GM12865 (cell line): ENCODE data around the gene UBAP1L.

ENCODE experiments used
- DNase-seq: peaks from one replicate; pipeline ENCODE4 v3.0.0; 2010; ENCODE audit warnings: low read depth
- H3K4me3 ChIP-seq: 2 replicates; pipeline ENCODE4 v1.5.1; 2011; ENCODE audit warnings: mild to moderate bottlenecking, low read depth, low read length, control low read depth
- CTCF ChIP-seq: IDR thresholded peaks from 2 replicates; pipeline ENCODE4 v1.5.1; 2011; ENCODE audit warnings: low read length, control low read depth, low read depth, inconsistent platforms; ENCODE audit not compliant: insufficient read depth; ENCODE audit errors: missing control alignments

Gene UBAP1L

GRCh38 chr15:65072617-65073016 is 42.4 kb downstream of the UBAP1L start:
- no peak for DNase-seq
- no peak for TF ChIP-seq CTCF
- H3K4me3 ChIP-seq, result no peak overlapping the region

GRCh38 chr15:65072027-65072426 is 43.0 kb downstream of the UBAP1L start:
- DNase-seq, result no peak
- TF ChIP-seq CTCF, result no peak
- H3K4me3 ChIP-seq, result no peak overlapping the region

GRCh38 chr15:65071381-65071811 is 43.6 kb downstream of the UBAP1L start:
- TF ChIP-seq CTCF, result no peak
- DNase-seq, result no peak
- H3K4me3 ChIP-seq, result no peak overlapping the region

- no peak overlapping the region for H3K4me3 ChIP-seq
- TF ChIP-seq CTCF, result no peak
- DNase-seq, result no peak
Observed at GRCh38 chr15:65069779-65070546, 45.0 kb downstream of the UBAP1L start.

- no peak for TF ChIP-seq CTCF
- no peak overlapping the region for H3K4me3 ChIP-seq
- DNase-seq, result no peak
Observed at GRCh38 chr15:65069179-65069578, 45.8 kb downstream of the UBAP1L start.

GRCh38 chr15:65068403-65068788 is 46.6 kb downstream of the UBAP1L start:
- no peak for DNase-seq
- no peak for TF ChIP-seq CTCF
- H3K4me3 ChIP-seq, result no peak overlapping the region
